GM12878 (cell line): ENCODE measurements around the gene KIF2C. TPM values are rescaled to one million over a fixed set of nuclear protein-coding genes. Genes with fewer than 3 reads are reported as not detected.
A peak's percentile ranks its signal among the peaks of the same experiment; 100 is the strongest.
"Not testable (repeated sequence)": the region's sequence is repeated elsewhere in the genome, so short reads cannot be mapped to it uniquely, and the experiment has no call there.

Experiments
- ATAC-seq: fragments of 200-7000 bp; cut with Tn5 transposase; 3 replicates; pipeline ENCODE4 v1.9.1; 2020; ENCODE audit warnings: mild to moderate bottlenecking, moderate library complexity
- BruUV-seq: library from RNA; stranded (reverse); fragments of 400-500 nt; replicated peaks from 2 replicates; lab custom pipeline; 2021; lab: Mats Ljungman, UMichigan
- CTCF ChIA-PET: fragments of 300-600 bp; sonication (Branson Sonifier 250); formaldehyde crosslinking; extraction: SDS; loops from one replicate; lab custom pipeline; 2021; ENCODE audit warnings: inconsistent platforms; lab: Yijun Ruan, JAX
- POLR2A ChIA-PET: fragments of 350-600 bp; formaldehyde crosslinking; extraction: SDS; loops from one replicate; lab custom pipeline; 2021; ENCODE audit warnings: inconsistent platforms; lab: Charles Lee
- RAD21 ChIA-PET: fragments of 300-600 bp; sonication (Branson Sonifier 250); formaldehyde crosslinking; loops from one replicate; lab custom pipeline; 2023; ENCODE audit warnings: antibody characterized with exemption; ENCODE audit not compliant: unreplicated experiment; lab: Charles Lee
- SMC1A ChIA-PET: fragments of 300-600 bp; sonication (Branson Sonifier 250); formaldehyde crosslinking; loops from one replicate; lab custom pipeline; 2023; ENCODE audit not compliant: unreplicated experiment, uncharacterized antibody; lab: Charles Lee
- DNase-seq: peaks from one replicate; pipeline ENCODE4 v3.0.0-alpha.2; 2011; ENCODE audit warnings: low read depth, low spot score
- FAIRE-seq: peaks from 3 replicates; lab custom pipeline; 2011; peaks lifted over from hg19 to GRCh38; lab: Jason Lieb, UNC
- H2AFZ ChIP-seq: 2 replicates; pipeline ENCODE4 v1.6.0; 2011; ENCODE audit warnings: low read depth, low read length, control low read depth; ENCODE audit not compliant: control insufficient read depth
- H3K27ac ChIP-seq: 2 replicates; pipeline ENCODE4 v1.5.1; 2011; ENCODE audit warnings: control low read depth; ENCODE audit not compliant: control insufficient read depth, insufficient read depth
- H3K27me3 ChIP-seq, 2 experiments: replicated peaks in 1 of 2; 2 replicates each; pipeline versions ENCODE4 v1.6.0 to v1.6.1; 2011; ENCODE audit warnings: low read length in 1 of 2; ENCODE audit not compliant: control insufficient read depth in 2 of 2, insufficient read depth in 2 of 2
- H3K36me3 ChIP-seq, 2 experiments: 2 replicates each; pipeline ENCODE4 v1.5.1; 2011; ENCODE audit warnings: low read length in 1 of 2; ENCODE audit not compliant: control insufficient read depth in 2 of 2, insufficient read depth in 2 of 2
- H3K4me1 ChIP-seq: 2 replicates; pipeline ENCODE4 v1.6.1; 2011; ENCODE audit warnings: mild to moderate bottlenecking, low read length, moderate library complexity, mixed read lengths; ENCODE audit not compliant: control insufficient read depth, insufficient read depth
- H3K4me2 ChIP-seq: 2 replicates; pipeline ENCODE4 v1.6.0; 2011; ENCODE audit warnings: control low read depth; ENCODE audit not compliant: control insufficient read depth, insufficient read depth
- H3K4me3 ChIP-seq: fragments of 200-600 bp; sonication (generic); 2 replicates; pipeline ENCODE4 v1.5.1; 2016
- H3K79me2 ChIP-seq: 2 replicates; pipeline ENCODE4 v1.6.0; 2011; ENCODE audit warnings: low read length; ENCODE audit not compliant: control insufficient read depth, insufficient read depth
- H3K9ac ChIP-seq: 2 replicates; pipeline ENCODE4 v1.8.0; 2011; ENCODE audit warnings: low read length, control low read depth, mixed read lengths; ENCODE audit not compliant: control insufficient read depth, insufficient read depth
- H3K9me3 ChIP-seq: replicated peaks from 3 replicates; pipeline ENCODE4 v1.5.1; 2011; ENCODE audit warnings: mild to moderate bottlenecking, low read length; ENCODE audit not compliant: control insufficient read depth, insufficient read depth
- H4K20me1 ChIP-seq: 2 replicates; pipeline ENCODE4 v1.6.0; 2011; ENCODE audit not compliant: control insufficient read depth, insufficient read depth
- FOS ChIP-seq: IDR thresholded peaks from 3 replicates; pipeline ENCODE4 v1.6.1; 2011; ENCODE audit warnings: borderline replicate concordance; ENCODE audit not compliant: insufficient read length; ENCODE audit errors: extremely low read depth
- GATAD2B ChIP-seq: fragments of 450-650 bp; conservative IDR thresholded peaks from 2 replicates; pipeline ENCODE4 v1.6.1; 2017; ENCODE audit warnings: low read depth, mild to moderate bottlenecking, moderate library complexity
- IKZF2 ChIP-seq, 2 experiments: fragments of 450-650 bp; IDR thresholded peaks; 2 replicates each; pipeline ENCODE4 v1.6.1; 2017; ENCODE audit warnings: mild to moderate bottlenecking in 2 of 2, moderate library complexity in 2 of 2
- ZNF207 ChIP-seq: fragments of 450-650 bp; IDR thresholded peaks from 2 replicates; pipeline ENCODE4 v1.6.1; 2014; ENCODE audit warnings: antibody characterized with exemption, mild to moderate bottlenecking, borderline replicate concordance
- WGBS: methylation state at CpG from one replicate; pipeline ENCODE4 v1.1.6; 2016; ENCODE audit warnings: low lambda C conversion rate; ENCODE audit not compliant: insufficient replicate concordance, insufficient coverage; ENCODE audit errors: missing lambda C conversion rate; 5-methylcytosine and 5-hydroxymethylcytosine counted together
- in situ Hi-C: fragments of 300-500 bp; cut with MboI; formaldehyde crosslinking; loops from 9 replicates; pipeline ENCODE4 v1.14.3; 2018; ENCODE audit warnings: mixed read lengths
- intact Hi-C: fragments of 100-400 bp; cut with micrococcal nuclease; formaldehyde crosslinking; loops from one replicate; pipeline ENCODE4 v1.14.2; 2022; ENCODE audit not compliant: unreplicated experiment
- polyA plus RNA-seq, 11 experiments: library from polyadenylated mRNA; depleted of rRNA in 4 of 11; unstranded in 6 of 11; stranded (reverse) in 5 of 11; fragments of >200 nt; fragmentation: Nextera tagmentation in 4 of 11; fragmentation: Illumina TruSeq in 1 of 11; extraction: Ambion mirVana in 4 of 11; extraction: Trizol in 1 of 11; gene quantifications; 1 replicate in 1 of 11; 2 replicates in 10 of 11; pipeline versions ENCODE4 v1.2.1 to v1.2.3, GENCODE V29; 2011 to 2016; ENCODE audit warnings: inconsistent platforms in 2 of 11, missing spikeins in 2 of 11, low read depth in 1 of 11
- total RNA-seq, 4 experiments: library from RNA; depleted of rRNA in 3 of 4; stranded (reverse); fragments of >200 nt in 3 of 4; fragmentation: Illumina TruSeq in 1 of 4; extraction: Trizol in 1 of 4; gene quantifications; 2 replicates each; pipeline versions ENCODE4 v1.2.1 to v1.2.3, GENCODE V29; 2013 to 2021
- TF ChIP-seq, protein P1 (sequence below): fragments of 450-650 bp; IDR thresholded peaks from 2 replicates; pipeline ENCODE4 v1.6.1; 2018; ENCODE audit warnings: mild to moderate bottlenecking, low read depth, moderate library complexity; ENCODE audit not compliant: partially characterized antibody
- TF ChIP-seq, protein P2 (sequence below): fragments of 450-650 bp; IDR thresholded peaks from 2 replicates; pipeline ENCODE4 v1.6.1; 2016; ENCODE audit warnings: mild to moderate bottlenecking

The KIF2C gene
- total and polyA plus RNA-seq, 10 of the 15 experiments (the other 5 are each of a cell fraction or from before 2014, with no cell fraction given): 42.3 to 104 (median 83.8) TPM

DNA sequence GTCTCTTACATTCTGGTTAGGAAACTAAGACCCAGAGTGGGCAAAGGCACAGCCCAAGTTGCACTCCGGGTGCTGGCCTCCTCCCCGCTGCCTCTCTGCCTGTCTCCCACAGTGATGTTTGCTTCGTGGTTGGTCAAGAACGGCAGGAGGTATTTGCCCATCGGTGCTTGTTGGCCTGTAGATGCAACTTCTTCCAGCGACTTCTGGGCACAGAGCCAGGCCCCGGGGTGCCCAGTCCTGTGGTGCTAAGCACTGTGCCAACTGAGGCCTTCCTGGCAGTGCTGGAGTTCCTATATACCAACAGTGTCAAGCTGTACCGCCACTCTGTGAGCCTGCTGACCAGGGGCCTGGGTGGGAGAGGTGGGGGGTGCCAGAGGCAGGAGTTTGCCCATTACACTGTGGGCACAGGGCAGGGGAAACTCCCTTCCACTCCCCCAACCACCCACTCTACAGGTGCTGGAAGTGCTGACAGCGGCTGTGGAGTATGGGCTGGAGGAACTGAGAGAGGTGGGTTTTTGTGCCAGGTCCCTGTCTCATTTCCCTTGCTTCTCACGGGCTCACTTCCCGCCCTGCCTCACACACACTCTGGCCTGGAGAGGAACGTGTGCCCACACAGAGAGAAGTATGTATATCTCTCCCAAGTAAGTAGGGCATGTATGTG, 70.6 kb downstream of the KIF2C start (continued):
- TF ChIP-seq, protein P1, sequence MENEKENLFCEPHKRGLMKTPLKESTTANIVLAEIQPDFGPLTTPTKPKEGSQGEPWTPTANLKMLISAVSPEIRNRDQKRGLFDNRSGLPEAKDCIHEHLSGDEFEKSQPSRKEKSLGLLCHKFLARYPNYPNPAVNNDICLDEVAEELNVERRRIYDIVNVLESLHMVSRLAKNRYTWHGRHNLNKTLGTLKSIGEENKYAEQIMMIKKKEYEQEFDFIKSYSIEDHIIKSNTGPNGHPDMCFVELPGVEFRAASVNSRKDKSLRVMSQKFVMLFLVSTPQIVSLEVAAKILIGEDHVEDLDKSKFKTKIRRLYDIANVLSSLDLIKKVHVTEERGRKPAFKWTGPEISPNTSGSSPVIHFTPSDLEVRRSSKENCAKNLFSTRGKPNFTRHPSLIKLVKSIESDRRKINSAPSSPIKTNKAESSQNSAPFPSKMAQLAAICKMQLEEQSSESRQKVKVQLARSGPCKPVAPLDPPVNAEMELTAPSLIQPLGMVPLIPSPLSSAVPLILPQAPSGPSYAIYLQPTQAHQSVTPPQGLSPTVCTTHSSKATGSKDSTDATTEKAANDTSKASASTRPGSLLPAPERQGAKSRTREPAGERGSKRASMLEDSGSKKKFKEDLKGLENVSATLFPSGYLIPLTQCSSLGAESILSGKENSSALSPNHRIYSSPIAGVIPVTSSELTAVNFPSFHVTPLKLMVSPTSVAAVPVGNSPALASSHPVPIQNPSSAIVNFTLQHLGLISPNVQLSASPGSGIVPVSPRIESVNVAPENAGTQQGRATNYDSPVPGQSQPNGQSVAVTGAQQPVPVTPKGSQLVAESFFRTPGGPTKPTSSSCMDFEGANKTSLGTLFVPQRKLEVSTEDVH: no peak
- TF ChIP-seq ZNF207: no peak
- TF ChIP-seq GATAD2B: peak; percentile 53; the same call in 1 of the 2 replicates
- no peak for TF ChIP-seq FOS

DNA sequence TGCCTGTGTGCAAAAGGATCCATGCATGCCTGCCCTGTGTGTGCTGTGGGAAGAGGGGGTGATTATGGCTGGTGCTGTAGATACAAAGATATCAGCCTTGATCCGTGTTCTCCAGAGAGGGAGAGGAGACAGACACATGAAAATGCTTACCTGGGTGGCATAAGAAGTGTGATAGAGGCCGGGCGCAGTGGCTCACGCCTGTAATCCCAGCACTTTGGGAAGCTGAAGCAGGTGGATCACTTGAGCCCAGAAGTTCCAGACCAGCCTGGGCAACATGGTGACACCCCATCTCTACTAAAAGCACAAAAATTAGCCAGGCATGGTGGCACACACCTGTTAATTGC, 71.1 kb downstream of the KIF2C start:
- peaks cover 52% of the 10 kb centered on the region for H3K4me1 ChIP-seq
- BruUV-seq, H3K79me2 ChIP-seq, in situ Hi-C loops, H3K9me3 ChIP-seq, H3K27me3 ChIP-seq, H4K20me1 ChIP-seq, H2AFZ ChIP-seq, ATAC-seq, intact Hi-C loops, H3K36me3 ChIP-seq, DNase-seq, H3K4me3 ChIP-seq: not testable (repeated sequence)
- SMC1A ChIA-PET: interaction anchor here (4.6 kb wide), 1 partner anchor 9 kb away, joined by 52 read pairs; no protein-coding TSS in a partner anchor
- TF ChIP-seq, protein P2, sequence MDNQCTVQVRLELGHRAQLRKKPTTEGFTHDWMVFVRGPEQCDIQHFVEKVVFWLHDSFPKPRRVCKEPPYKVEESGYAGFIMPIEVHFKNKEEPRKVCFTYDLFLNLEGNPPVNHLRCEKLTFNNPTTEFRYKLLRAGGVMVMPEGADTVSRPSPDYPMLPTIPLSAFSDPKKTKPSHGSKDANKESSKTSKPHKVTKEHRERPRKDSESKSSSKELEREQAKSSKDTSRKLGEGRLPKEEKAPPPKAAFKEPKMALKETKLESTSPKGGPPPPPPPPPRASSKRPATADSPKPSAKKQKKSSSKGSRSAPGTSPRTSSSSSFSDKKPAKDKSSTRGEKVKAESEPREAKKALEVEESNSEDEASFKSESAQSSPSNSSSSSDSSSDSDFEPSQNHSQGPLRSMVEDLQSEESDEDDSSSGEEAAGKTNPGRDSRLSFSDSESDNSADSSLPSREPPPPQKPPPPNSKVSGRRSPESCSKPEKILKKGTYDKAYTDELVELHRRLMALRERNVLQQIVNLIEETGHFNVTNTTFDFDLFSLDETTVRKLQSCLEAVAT: peak; percentile 46; the same call in 1 of the 2 replicates
- TF ChIP-seq IKZF2 (IDR thresholded peaks at IDR 0.05): peak in 1 of 2 experiments; percentile 6; a peak in 1 of 4 replicates
- RAD21 ChIA-PET: interaction anchor here (1.6 to 3.5 kb wide), 3 partner anchors 11 to 88 kb away, joined by 4 to 30 read pairs (median 21); partner anchors contain the start of gene PLK3
- WGBS: 73% methylated on average over 4 of the region's 4 CpGs
- CTCF ChIA-PET: interaction anchor here (1.0 to 1.8 kb wide), 3 partner anchors 8 to 80 kb away, joined by 3 to 11 read pairs (median 6); partner anchors contain the start of genes PLK3 and RNU5D-1
- peak overlapping the region; percentile 71; the same call in 1 of the 2 replicates for H3K4me2 ChIP-seq
- H3K9ac ChIP-seq: peak overlapping the region; percentile 22; the same call in 1 of the 2 replicates
- POLR2A ChIA-PET: interaction anchor here (0.7 to 5.1 kb wide), 6 partner anchors 8 to 493 kb away, joined by 3 to 51 read pairs (median 6); partner anchors contain the start of genes PLK3 and RNU5D-1
- FAIRE-seq: peak; percentile 27
- peak overlapping the region; percentile 95 for H3K27ac ChIP-seq
